ENCODE measurements around the gene CCT2. TPM values are rescaled to one million over a fixed set of nuclear protein-coding genes. Genes with fewer than 3 reads are reported as not detected.

The CCT2 gene
- total and polyA plus RNA-seq, 2 of the 13 experiments (the other 11 are each of a cell fraction or from before 2014, with no cell fraction given), result 209 to 388 TPM

DNA sequence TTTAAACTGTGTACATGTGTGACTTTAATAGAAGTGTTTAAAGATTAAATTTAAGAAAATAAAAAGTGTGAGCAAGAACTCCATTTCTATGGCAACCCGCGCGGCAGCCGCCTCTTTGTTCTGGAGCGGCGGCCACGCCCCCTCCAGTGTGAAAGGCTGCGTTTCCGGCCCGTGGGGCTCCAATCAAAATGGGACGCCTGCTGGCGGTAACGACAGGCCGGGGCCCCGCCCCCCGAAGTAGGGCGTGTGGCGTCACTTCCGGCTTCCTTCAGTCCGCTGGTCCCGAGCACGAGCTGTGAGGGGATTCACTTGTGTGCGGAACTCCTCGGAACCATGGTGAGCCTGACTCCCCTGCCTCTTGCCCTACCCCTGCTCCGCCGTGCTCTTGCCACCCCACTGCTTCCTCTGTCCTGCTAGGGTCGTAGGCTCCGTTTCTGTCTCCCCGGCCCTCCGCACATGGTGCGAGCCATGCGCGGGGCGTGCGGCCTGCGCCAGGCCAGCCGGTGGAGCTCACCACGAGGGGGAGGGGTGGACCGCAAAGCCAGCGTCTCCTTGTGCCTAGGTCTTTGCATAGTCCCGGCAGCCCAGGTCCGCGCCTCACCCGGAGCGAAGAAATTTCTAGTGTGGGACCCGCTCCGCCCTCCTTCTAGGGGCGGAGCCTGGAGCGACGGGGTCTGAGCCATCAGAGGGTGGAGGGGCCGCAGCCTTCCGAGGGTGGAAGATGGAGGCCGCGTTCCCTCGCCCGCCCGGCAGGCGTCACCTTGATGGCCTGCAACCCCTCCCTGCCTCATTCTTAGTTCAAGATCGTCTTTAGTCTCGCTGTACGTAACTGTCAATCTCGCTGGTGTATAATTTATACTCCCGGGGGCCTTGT, at the start of gene CCT2 (continued):
- TF ChIP-seq, protein P1, sequence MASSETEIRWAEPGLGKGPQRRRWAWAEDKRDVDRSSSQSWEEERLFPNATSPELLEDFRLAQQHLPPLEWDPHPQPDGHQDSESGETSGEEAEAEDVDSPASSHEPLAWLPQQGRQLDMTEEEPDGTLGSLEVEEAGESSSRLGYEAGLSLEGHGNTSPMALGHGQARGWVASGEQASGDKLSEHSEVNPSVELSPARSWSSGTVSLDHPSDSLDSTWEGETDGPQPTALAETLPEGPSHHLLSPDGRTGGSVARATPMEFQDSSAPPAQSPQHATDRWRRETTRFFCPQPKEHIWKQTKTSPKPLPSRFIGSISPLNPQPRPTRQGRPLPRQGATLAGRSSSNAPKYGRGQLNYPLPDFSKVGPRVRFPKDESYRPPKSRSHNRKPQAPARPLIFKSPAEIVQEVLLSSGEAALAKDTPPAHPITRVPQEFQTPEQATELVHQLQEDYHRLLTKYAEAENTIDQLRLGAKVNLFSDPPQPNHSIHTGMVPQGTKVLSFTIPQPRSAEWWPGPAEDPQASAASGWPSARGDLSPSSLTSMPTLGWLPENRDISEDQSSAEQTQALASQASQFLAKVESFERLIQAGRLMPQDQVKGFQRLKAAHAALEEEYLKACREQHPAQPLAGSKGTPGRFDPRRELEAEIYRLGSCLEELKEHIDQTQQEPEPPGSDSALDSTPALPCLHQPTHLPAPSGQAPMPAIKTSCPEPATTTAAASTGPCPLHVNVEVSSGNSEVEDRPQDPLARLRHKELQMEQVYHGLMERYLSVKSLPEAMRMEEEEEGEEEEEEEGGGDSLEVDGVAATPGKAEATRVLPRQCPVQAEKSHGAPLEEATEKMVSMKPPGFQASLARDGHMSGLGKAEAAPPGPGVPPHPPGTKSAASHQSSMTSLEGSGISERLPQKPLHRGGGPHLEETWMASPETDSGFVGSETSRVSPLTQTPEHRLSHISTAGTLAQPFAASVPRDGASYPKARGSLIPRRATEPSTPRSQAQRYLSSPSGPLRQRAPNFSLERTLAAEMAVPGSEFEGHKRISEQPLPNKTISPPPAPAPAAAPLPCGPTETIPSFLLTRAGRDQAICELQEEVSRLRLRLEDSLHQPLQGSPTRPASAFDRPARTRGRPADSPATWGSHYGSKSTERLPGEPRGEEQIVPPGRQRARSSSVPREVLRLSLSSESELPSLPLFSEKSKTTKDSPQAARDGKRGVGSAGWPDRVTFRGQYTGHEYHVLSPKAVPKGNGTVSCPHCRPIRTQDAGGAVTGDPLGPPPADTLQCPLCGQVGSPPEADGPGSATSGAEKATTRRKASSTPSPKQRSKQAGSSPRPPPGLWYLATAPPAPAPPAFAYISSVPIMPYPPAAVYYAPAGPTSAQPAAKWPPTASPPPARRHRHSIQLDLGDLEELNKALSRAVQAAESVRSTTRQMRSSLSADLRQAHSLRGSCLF (CRISPR knock-in tag; IDR thresholded peaks at IDR 0.05; ENCODE audit: borderline replicate concordance), result 0 out of 2 replicates have a peak, but pooled peaks have one; percentile 75
- TF ChIP-seq ARID2 (CRISPR knock-in tag; IDR thresholded peaks at IDR 0.05; ENCODE audit: borderline replicate concordance) (peak; percentile 55; the same call in 1 of the 2 replicates), ZNF615 (CRISPR knock-in tag; IDR thresholded peaks at IDR 0.05; ENCODE audit: borderline replicate concordance) (no peak; the same call in 1 of the 2 replicates), CENPBD1 (CRISPR knock-in tag; IDR thresholded peaks at IDR 0.05; ENCODE audit: borderline replicate concordance, low read depth) (no peak), NAIF1 (CRISPR knock-in tag; IDR thresholded peaks at IDR 0.05; ENCODE audit: borderline replicate concordance) (0 out of 2 replicates have a peak, but pooled peaks have one; percentile 33), ZHX1 (CRISPR knock-in tag; IDR thresholded peaks at IDR 0.05; ENCODE audit: low read depth) (peak; percentile 72; the same call in 1 of the 2 replicates), EEA1 (CRISPR knock-in tag; IDR thresholded peaks at IDR 0.05; ENCODE audit: borderline replicate concordance) (peak; percentile 96), NCOA1 (CRISPR knock-in tag; IDR thresholded peaks at IDR 0.05) (peak; percentile 54; the same call in 1 of the 2 replicates), NFYB (CRISPR knock-in tag; IDR thresholded peaks at IDR 0.05) (peak; percentile 80), SAP130 (CRISPR knock-in tag; IDR thresholded peaks at IDR 0.05; ENCODE audit: low read depth) (peak; percentile 97), ZNF552 (CRISPR knock-in tag; IDR thresholded peaks at IDR 0.05; ENCODE audit: borderline replicate concordance) (0 out of 2 replicates have a peak, but pooled peaks have one; percentile 69), MXI1 (IDR thresholded peaks at IDR 0.05; ENCODE audit: borderline replicate concordance, low read depth, low read length) (peak; percentile 91; the same call in 2 of the 3 replicates), LBX2 (CRISPR knock-in tag; IDR thresholded peaks at IDR 0.05; ENCODE audit: borderline replicate concordance) (peak; percentile 59; the same call in 1 of the 2 replicates), RFX5 (IDR thresholded peaks at IDR 0.05; ENCODE audit: low read depth, low read length) (no peak; the same call in 1 of the 2 replicates), ZNF549 (CRISPR knock-in tag; IDR thresholded peaks at IDR 0.05) (0 out of 2 replicates have a peak, but pooled peaks have one; percentile 56), ZBTB7A (CRISPR knock-in tag; IDR thresholded peaks at IDR 0.05) (peak; percentile 86), IKZF1 (IDR thresholded peaks at IDR 0.05) (no peak), PITX1 (CRISPR knock-in tag; IDR thresholded peaks at IDR 0.05) (0 out of 2 replicates have a peak, but pooled peaks have one; percentile 67), EZH2 (conservative IDR thresholded peaks at IDR 0.05; ENCODE audit: low read depth, low read length) (no peak)
- TF ChIP-seq, protein P2, sequence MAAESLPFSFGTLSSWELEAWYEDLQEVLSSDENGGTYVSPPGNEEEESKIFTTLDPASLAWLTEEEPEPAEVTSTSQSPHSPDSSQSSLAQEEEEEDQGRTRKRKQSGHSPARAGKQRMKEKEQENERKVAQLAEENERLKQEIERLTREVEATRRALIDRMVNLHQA (CRISPR knock-in tag; IDR thresholded peaks at IDR 0.05), result no peak
